HG03520 (cell line): ENCODE measurements around the gene GJA3.
"Not testable (repeated sequence)": the region's sequence is repeated elsewhere in the genome, so short reads cannot be mapped to it uniquely, and the experiment has no call there.

Experiments
- ATAC-seq: cut with Tn5 transposase; IDR thresholded peaks from one replicate; pipeline ENCODE4 v1.9.1; 2021; ENCODE audit warnings: mild to moderate bottlenecking, moderate library complexity; ENCODE audit not compliant: unreplicated experiment

The GJA3 gene

DNA sequence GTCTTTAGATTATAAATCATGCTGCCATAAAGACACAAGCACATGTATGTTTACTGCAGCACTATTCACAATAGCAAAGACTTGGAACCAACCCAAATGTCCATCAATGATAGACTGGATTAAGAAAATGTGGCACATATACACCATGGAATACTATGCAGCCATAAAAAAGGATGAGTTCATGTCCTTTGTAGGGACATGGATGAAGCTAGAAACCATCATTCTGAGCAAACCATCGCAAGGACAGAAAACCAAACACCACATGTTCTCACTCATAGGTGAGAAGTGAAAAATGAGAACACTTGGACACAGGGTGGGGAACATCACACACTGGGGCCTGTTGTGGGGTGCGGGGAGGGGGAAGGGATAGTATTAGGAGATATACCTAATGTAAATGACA, 7.6 kb downstream of the GJA3 start:
- ATAC-seq = not testable (repeated sequence)

DNA sequence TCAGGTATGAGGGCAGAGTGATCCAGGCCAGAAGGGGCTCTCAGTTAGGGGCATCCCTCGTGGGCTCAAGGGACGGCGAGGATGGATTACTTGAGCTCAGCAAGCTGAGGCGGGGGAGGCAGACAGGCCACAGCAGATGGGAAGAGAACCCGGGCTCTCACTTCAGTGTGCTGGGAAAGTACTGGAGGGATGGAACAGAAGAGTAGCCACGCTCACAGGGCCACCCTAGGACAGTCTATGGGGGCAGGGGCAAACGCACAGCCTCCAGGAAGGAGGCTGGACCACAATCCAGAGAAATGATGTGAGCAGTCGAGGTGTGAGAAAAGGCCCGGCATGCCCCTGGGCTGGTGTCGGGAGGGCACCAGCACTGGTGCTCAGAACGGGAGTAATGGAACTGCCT, 9.2 kb downstream of the GJA3 start:
- ATAC-seq = no peak

DNA sequence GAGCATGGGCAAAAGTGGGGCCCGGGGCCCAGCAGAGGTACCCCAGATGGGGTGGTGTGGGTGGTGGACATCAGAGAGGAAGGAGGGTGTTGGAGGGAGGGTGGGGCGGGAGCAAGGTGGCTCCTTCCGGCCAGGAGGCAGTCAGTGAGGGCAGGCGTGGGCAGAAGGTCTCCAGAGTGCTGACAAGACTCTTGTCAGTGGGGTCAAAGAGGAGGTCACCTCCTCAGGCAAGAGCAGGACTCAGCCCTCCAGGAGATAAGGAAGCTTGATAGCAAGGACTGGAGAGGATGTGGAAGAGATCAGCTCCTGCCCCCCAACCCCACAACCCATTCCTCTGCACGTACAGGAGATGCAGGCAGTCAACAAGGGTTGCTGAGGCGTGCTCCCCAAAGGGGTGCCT, 9.8 kb downstream of the GJA3 start:
- ATAC-seq = no peak

- ATAC-seq = no peak
Observed at GRCh38 chr13:20150561-20150960, 10.3 kb downstream of the GJA3 start.

DNA sequence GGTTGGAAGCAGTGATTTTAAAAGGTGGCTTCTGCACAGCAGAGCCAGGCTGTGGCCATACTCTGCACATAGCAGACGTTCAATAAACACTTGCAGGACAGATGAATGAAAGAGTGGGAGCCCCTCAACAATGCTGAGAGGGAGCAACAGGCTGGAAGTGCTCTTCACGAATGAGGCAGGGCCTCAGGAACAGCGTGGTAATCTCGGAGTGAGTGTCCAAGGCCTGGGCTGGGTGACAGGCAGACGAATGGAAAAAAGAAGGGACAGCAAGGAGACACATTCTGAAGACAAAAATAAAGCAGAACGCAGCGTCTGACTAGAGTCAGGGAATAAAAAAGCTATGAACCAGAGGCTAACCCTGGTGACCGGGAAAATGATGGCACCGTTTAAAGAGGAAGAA, 11.1 kb downstream of the GJA3 start:
- ATAC-seq = no peak

- no peak for ATAC-seq
Observed at GRCh38 chr13:20148501-20149183, 12.2 kb downstream of the GJA3 start.

GRCh38 chr13:20146381-20146780, 14.5 kb downstream of the GJA3 start:
- no peak for ATAC-seq

- no peak for ATAC-seq
Observed at GRCh38 chr13:20145521-20145920, 15.3 kb downstream of the GJA3 start.

DNA sequence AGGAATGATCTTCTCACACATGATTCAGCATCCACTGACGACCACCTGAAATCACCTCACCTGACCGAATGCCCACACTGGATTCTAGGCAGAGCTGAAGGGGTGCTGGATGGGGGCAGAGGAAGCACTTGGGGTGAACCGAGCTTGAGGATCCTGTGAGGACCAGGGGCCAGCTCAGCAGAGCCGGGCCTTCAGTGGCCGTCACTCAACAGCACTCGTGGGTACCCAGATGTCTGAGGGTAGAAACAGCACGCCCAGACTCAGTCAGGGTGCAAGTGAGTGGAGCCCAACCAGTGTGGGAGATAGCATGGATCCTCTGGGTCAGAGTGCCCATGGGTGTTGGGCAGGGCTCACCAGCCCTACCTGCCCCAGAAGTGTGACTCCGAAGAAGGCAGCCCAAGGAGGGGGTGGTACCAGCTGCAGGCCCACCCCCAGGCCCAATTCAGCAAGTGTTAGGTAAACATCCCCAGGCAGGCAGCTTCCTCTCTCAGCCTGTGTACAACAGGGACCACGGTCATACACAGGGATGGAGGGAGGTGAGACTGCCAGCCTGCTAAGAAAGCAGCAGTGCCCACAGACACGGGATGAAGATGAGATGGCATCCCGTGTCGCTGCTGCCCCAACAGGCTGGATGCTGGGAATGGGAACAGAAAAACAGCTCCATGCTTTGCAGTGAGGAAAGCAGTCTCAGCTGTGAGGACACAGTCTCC, 16.6 kb downstream of the GJA3 start:
- no peak for ATAC-seq

DNA sequence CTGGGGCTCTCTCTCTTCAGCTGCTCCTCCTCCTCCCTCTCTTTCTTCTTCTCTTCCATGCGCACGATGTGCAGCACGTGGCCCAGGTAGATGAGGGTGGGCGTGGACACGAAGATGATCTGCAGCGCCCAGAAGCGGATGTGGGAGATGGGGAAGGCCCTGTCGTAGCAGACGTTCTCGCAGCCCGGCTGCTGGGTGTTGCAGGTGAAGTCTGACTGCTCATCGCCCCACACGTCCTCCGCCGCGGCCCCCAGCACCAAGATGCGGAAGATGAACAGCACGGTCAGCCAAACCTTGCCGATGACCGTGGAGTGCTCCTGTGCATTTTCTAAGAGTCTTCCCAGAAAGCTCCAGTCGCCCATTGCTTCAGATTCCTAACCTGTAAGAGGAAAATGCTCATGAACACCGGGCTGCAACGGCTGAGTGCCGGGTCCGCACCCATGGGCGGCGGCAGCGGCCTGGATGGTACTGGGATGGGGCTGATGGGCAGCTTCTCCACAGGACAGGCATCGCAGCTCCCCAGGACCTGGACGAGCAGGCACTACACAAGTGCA, 17.8 kb downstream of the GJA3 start:
- no peak for ATAC-seq

GRCh38 chr13:20142023-20142926, 18.6 kb downstream of the GJA3 start:
- no peak for ATAC-seq

- ATAC-seq = no peak
Observed at GRCh38 chr13:20141238-20142022, 19.4 kb downstream of the GJA3 start.

DNA sequence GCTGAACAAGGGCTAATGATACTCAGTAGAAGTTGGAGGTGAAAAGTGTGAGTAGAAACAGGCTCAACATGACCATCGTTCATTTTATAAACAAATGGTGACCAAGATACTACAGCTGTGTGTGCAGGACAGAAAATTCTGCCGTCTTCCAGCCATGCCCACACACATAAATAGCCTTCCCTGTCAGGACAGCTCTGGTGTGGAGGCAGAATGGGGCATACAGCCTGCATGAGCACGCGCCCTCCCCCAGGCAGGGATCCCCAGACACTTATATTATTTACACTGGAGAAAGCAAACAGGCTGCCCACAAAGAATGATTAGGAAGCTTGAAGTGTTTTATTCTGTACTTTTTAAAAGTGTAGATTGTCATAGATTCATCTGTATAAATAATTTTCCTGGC, 20.4 kb downstream of the GJA3 start:
- ATAC-seq = no peak

DNA sequence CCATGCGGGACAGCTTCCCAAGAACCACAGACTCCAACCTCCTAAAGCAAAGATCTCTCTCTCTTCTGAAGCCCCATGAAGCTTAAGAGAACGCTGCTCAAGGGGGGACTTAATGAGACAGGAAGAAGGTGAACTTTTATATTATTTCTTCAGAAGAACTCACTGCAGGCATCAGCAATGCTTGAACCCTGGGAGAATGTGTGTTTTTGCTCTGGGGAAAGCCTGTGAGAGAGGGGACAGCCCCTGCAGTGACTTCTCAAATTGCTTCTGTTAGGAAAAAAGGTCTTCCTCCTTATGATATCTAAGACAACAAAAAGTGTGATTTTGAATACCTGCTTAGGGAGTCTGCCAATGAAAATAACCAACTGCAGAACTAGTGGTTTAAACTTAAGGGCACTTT, 23.0 kb downstream of the GJA3 start:
- no peak for ATAC-seq

- ATAC-seq = no peak
Observed at GRCh38 chr13:20136781-20137703, 23.8 kb downstream of the GJA3 start.

DNA sequence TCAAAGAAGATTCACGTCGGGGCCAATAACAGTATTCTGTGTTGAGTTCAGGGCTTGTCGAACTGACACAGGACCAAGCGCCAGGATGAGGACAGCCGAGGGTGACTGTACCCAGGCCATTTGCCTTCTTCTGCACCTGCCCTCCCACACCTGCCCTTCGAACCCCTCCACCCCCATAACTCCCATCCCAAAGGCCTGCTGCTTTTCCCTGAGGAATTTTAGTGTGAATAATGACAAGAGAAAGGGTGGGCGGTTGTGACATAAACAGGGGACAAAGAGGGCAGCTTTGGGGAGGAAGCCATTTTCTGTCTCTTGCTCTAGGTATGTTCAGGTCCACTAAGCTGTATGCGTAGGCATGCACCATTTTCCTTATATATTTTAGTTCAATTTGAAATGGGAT, 26.1 kb downstream of the GJA3 start:
- no peak for ATAC-seq

DNA sequence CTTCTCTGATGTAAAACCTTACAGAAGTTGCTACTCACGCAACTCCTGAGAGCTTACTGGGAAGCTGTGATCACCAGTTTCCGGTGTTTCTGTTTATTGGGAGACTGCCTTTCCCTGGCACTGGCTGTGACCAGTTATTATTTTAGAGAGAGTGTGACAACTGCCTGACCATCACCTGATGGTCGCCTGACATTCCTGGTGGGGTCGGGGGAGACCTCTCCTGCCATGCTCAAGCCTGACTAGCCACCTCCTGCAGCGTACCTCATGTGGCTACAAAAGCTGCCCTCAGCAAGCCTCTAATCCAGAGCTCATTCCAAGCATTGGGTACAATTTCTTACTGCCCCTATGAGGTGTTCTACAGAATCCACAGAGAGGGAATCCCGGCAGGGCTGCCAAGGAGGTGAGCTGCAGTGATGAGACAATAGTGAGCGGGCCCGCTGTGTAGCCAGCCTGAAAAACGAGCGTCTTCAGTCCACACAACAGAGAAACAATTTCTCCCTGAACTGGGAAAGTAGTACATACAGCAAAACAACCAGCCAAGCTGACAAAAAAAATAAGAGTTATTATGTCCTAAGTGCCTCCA, 28.7 kb downstream of the GJA3 start:
- no peak for ATAC-seq

GRCh38 chr13:20131057-20131832, 29.6 kb downstream of the GJA3 start:
- no peak for ATAC-seq
